DMS53 treated with DMSO at 0.1 percent for 48 hours (cell line): Measurements from ENCODE around the gene BRD4.

Experiments used
- DNase-seq: peaks from one replicate; lab custom pipeline; 2025; ENCODE audit not compliant: unreplicated experiment; lab: John Stamatoyannopoulos, UW

BRD4 gene

DNA sequence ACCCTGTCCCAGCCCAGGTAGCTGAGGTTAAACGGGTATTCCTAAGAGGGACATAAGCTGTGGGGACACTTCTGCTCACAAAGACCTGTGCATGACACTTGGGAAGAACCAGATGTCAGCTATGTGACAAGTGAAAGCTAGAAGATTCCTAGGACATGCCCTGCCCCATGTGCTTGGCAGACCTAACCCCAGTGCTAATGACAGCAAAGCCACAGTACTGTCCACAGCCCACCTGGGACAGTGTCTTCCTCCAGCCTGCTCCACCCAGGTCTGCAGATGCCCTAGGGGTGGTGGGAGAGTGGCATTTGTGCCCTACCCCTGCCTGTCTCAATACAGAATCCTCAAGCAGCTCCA is 81.7 kb downstream of the BRD4 start:
- no peak for DNase-seq

DNA sequence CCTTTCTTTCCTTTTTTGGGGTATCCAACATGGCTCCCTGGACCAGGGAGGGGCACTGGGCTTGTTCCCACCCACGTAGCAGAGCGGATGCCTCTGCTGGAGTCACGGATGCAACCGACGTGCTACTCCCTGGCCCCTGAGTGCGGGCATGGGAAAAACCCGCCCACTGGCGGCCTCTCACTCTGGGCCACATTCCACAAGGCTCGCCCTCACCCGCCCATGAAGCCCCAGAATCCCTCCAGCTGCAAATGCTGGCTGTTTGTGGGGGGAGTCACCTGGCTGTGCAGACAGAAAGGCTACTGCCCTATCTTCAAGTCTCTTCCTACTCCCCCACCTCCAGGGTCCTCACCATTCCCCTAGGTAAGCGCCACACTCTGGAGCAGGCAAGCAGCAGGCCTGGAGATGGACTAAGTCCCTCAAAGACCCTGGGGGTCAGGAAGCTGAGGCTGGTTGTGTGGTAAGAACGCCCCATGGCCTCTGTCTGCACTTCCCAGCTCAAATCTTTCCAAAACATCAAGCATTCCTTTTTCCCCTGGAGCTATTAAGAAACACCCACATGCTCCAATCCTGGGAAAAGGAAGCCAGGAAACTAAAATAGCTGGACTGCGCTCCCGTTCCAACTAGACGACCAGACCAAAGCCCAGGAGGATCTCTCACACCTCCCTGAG is 82.2 kb downstream of the BRD4 start:
- no peak for DNase-seq

DNA sequence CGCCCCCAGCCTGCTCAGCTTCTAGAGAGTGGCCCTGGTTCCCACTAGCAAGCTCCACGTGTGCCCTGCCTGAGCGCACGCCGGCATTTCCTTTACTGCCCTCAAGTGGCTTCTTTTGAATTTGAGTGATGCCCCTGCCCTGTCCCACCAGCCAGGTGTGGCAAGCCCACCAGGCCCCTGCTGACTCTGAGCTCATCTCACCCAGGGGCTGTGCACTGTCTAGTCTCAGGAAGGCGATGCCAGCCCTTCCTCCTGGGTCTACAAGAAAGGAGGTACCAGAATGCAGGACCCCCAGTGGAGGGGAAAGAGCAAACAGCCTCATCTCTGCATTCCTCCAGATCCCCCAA is 82.8 kb downstream of the BRD4 start:
- no peak for DNase-seq

DNA sequence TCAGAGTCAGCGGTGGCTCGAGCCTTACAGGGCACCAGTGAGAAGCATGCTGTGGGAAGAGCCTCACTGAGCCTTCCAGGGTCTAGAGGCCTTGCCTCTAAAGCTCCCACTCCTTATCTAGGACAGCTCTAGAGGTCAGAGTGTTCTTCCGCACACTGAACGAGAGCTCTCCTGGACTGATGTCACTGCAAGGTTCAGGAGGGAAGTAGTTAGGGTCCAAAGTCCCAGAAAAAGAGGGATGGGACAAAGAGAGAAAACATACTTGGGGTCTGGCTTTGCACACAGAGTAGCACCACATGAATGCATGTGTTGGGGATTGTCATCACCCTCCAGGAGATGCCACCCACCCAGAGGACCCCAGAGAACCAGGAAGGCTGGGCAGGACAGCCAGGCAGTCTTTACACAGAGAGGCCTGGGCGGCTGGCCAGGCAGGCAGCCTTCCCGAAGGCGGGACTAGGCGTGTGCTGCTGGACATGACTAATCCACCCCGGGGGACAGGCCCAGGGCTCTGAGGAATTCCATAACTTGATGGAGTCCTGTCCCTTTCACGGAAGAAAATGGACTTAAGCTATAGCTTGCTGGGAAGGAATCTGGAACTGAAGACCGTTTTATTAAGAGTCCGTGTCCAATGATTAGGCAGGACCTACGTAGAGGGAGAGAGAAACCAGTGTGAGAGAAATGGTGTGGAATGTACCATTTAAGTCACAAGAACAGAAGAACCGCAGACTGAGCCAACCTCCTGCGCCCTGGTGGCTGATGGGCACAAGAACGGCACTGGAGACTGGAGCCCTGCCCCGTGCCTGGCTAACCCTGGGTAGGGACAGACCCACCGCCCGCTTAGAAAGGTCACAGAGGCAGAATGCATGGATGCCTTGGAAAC is 83.5 kb downstream of the BRD4 start:
- DNase-seq, result no peak

DNA sequence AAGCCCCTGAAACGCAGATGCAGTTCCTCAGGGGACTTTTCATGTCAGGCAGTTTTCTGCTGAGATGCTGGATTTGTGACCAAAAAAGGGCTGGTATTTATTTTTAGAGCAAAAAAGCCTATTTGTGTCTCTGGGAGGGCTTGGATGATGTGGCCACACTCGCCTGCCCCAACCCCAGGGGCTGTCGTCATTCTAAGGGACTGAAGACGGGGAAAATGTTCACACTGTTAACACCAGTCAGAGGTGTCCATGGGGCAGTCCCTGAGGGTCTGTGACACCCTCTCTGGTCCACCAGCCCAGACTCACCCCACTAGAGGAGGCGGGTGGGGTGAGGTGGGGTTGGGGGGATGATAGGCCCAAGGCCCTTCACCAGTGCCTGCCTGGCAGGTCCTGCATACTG is 84.2 kb downstream of the BRD4 start:
- no peak for DNase-seq

DNA sequence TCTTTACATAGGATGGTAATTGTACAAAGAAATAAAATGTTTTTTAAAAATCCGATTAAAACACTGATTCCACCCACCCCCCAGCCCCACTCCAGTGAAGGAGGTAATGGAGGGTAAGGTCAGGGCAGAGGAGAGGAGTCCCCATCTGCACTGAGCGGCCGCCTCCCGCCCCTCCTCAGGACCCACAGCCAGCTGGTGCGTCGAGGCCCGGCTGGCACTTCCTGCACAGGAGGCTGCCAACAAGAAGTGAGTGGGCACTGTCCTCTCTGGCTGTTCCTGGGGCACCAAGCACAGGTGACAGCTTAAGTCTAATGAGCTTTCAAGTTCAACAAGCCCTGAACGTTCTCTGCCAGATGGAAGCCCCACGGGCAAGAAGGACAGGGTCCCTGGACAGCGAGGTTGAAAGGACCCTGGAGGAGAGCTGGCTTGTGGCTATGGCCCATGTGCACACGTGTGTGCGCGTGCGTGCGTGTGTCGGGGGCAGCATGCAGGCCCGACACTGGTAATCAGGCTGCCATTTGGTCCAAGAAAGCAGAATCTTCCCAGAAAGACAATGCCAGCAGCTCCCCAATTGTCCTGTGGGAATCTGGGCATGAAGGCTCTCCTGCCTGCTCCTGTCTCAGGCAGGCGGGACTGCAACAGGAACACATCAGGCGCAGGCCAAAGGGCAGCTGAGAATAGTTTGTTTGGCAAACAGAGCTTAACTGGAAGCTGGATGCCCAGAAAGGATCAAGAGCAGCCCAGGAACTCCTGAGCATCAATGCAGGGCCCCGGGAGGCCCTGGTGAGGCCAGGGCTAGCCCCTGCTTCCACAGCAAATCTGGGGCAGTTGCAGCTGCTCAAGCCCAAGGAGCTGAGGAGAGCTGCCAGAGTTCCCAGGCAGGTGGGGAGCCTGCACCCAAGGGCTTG is 85.0 kb downstream of the BRD4 start:
- no peak for DNase-seq

DNA sequence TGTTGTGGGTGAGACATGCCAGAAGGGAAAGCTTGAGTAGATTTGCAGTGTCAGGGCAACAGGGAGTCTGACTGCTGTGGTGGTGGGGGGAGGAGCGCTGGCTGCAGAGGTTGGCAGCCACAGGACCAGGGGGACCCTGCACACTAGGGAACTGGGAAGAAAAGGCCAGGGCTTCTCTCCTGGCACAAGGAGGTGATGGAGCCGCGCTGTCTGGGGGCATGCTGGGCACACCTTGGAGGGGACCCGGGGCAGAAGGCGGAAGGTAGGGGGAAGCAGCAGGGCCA is 86.2 kb downstream of the BRD4 start:
- no peak for DNase-seq

DNA sequence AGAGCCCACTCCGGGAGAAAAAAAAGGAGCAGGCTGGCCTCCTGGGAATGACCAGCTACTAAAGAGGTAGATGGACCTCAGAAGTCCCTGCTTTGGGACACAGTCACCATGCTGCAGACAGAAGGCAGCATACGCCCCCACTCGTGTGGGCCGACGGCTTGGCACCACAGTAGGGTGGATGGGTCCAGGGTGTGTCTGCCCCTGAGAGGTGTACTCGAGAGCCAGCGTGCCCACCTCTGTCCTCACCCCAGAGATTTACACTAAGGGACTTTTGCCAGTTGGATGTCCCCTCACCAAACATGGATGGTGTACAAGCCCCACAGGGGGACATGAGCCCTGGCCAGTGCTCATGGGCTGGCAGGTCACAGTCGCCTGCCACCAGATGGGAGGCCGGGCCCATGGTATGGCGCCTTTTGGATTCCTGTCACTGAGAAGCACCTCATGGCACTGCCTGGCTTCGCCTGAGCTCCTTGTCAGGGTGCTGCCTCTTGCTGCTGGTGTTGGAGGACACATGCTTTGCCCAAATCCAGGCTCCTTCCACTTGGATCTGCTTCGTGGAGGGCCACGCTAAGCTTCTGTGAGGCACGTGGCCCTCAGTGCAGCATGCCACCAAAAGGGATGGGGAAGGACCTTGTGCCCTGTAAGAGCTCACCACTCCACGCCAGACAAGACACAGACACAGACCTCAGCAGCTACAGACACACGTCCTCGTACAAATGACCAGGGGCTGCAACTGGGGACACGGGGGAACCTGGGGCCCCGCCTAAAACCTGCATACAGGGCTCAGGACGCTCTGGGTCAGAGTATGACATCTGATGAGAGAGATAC is 86.8 kb downstream of the BRD4 start:
- no peak for DNase-seq

DNA sequence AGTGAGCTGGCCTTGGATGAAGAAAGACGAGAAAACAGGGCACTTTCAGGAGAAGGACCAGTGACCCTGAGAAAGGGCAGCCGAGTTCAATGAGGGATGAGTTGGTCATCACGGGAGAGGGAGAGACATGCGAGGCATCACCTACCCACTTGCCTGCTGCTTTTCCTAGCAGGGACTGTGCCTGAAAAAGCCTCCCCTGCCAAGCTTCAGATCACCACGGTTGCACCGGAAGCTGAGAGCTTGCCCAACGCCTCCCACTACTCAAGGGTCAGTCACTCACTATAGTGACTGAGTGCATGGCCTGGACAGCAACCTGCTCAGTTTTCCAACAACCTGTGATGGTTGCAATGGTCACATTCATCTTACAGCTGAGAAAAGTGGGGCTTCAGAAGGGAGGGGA is 87.5 kb downstream of the BRD4 start:
- no peak for DNase-seq

DNA sequence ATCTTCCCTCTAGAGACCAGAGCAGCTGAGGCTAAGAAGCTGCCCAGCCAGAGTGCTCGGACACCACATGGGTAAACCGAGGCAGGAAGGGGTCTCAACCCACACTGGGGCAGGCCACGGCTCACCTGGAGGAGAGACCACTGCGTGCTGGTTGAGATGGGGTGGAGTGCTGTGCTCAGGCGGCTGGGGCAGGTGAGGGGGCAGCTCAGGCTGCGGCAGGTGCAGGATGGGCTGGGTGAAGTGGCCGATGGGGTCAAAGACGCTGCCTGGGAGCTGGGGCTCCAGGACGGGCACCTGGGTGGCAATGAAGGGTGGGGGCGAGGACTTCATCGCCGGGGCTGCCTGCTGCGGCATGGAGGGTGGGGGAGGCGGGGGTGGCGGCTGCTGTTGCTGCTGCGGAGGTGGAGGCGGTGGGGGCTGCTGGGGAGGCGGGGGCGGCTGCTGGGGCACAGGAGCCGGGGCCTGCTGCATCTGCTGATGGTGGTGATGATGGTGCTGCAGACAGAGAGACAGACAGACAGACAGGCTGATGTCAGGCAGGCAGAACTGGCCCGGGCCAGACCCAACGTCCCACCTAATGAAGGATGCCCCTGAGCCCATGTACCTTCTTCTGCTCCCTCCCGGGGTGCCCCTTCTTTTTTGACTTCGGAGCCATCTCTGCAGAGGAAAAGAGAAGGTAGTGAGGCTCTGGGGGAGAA is 88.1 kb downstream of the BRD4 start:
- DNase-seq, result no peak

DNA sequence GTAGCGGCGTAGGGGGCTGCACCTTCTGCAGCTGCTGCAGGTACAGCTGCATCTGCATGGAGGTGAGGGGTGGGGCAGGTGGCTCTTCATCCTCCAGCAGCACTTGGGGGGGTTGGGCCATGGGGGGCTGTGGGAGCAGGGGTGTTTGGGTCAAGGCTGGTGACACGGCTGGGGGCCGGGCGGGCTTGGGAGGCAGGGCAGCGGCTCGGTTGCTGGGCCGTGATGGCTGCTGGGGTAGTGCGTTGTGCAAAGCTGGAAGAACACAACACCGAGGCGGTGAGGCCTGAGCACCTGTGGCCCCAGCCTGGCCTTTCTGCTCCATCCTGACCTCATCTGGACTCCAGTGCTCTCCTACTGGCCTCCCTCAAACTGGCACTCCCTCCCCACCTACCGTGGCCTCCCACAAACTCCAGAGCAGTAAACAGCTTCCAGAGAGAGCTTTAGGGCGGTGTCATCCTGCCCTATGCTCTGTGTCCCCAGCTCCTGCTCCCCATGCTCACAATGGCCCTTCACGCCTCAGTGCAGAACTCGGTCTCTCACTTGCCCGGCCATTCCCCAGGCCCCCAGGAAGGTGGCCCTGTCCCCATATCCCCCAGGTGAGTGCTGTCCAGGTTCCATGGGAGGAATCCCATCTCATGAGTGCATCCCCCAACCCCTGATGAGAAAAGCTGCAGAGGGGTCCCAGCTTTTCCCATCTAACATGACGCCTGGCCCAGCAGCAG is 88.9 kb downstream of the BRD4 start:
- no peak for DNase-seq

DNA sequence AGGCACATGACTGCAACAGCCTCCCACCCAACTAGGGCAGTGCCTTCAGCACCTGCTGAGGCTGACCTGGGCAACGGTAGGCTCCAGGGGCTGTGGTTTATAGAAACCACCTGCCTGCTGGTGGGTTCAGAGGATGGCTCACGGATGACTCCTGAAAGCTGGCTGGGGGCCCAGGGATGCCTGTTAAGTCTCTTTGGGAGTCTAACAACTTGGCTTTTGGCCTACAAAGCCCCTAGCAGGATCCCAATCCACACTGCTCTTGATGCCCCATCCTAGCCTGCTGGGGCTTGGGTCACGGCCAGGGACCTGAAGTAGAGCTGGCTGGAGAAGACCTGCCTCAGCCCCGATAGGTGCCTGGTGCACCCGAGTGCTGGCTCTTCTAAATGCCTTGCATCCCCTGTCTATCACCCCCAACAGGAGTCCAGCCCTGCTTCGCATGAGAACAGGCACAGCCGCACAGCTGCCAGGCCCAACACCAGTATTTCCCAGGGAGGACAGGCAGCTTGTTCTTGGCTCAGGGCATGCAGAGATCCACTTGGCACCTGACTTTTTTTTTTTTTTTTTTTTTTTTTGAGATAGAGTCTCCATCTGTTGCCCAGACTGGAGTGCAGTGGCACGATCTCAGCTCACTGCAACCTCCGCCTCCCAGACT is 91.0 kb downstream of the BRD4 start:
- no peak for DNase-seq

DNA sequence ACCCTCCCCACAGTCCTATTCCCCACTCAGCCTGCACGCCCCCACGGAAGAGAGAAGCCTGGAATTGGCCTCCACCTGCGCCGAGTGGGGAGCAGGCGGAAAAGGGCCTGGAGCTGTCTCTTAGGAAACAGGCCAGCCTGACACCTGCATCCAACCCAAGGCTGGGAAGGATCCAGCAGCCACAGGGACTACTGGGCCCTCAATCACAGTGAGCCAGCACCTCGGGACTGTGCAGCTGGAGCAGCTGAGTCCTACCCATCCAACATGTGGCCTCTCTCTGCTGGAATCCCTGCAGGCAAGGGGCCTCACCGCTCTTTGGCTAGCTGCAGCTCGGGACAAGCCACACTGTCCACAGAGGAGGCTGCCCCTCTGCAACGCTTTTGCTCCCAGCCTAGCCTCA is 91.8 kb downstream of the BRD4 start:
- DNase-seq, result no peak

DNA sequence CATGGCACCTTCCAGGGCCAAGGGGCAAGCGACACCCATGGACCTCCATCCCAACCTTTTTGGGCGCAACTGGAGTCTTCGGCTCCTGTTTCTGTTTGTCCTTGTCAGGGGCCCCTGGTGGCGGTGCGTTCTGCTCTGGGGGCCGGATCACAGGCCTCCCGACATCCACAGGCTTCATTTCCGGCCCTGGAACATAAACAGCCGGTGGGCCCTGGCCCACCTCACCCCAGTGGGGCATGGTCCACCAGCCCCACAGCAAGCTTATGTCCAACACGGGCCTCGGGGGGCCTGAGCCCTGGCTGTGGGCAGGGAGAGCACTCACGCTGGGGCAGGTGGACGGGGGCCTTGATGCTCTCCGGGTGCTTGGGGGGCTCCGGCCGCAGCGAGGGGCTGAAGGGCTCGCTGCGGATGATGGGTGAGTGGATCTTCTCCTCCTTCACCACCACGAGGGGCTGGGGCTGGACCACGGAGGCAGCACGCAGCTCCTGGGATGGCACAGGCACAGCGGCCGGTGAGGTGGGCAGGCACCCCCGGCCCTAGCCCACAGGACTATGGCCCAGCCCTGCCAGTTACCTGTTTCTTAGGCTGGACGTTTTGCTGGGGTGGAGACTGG is 92.9 kb downstream of the BRD4 start:
- no peak for DNase-seq

DNA sequence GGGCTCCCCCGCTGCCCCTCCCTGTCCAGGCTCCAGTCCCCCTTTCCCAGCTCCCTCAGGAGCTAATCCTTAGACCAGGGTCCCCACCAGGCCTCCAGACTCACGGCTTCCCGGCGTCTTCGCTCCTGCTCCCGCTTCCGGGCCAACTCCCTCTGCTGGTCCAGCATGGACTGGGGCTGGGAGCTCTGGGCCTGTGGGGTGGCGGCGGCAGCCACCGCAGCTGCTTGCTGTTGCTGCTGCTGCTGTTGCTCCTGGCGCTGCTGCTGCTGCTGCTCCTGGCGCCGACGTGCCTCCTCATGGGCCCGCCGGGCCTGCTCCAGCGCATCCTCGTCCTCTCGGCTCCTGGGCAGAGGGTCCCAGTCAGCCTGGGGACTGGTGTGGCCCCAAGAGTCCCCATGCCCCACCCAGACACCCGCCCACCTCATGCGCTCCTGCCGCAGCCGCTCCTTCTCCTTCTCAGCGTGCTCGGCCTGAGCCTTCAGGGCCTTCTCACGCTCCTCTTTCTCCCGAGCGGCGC is 93.6 kb downstream of the BRD4 start:
- DNase-seq, result no peak

DNA sequence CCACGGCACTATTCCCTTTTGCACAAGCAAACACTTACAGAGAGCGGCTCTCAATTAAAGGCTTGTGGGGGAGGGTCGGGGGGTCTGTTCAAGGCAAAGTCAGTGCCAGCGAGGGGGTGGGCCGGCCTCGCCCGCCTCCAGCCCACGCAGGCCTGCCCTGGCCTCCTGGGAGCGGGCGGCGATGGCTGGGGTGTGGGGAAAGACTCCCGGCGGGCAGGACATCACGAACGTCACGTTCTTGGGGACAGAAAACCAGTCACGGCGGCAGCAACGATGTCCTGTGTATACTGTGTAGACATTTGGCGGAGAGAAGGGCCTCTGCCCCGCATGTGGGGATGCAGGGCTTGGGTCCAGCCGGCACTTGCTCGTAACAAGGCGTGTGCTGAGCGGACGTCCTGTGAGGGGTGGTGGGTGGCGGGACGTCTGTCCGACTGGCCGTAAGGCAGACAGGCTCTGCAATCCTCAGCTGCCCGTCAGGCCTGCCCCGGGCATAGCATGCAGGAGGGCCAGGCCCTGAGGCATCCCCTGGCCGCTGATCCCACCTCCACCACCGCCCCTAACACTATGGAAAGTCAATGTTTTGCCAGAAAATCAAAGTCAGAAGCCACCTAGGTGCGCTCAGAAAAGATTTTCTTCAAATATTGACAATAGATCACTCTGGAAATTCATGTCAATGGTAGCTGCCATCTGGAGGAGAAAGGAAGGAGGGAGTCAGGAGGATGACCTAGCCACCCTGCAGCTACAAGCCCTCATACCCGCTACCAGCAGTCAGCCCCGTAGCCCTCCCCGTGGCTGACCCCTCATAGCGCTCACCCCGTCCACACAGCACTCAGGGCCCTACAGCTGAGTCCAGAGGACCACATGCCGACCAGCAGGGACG is 94.3 kb downstream of the BRD4 start:
- DNase-seq, result no peak

DNA sequence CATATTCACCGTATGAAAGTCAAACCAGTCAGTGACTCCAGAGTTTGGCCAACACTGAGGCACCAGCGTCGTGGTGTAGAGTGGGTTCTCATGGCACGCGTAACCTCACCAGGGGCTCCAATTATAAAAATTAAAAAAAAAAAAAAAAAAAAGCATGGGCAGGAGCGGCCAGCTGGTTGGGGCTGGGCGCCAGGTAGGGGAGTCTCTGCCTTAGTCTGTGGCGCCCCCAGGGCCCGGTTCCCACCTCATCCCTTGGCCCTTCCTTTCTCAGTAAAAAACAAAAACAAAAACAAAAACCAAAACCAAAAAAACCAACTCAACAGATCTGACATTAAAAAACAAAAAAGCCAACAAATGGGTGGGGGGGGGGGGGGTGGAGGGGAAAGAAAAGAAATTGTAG is 95.5 kb downstream of the BRD4 start:
- no peak for DNase-seq

DNA sequence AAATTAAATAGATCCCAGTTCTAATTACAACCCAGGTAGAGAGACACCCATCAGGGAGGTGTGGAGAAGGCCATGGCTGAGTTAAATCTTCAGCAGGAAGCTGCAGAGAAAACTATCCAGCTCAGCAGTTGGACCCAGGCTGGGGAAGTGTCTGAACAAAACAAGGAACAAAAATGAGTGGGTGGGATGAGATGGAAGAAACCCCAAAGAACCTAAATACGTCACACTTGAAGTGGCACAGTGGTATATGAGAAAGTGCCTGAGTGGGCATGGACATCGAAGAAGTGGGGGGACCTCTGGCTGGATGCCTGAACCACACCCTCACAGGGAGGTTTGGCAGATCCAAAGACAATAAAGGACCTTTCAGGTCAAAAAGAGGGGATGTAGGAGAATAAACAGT is 96.6 kb downstream of the BRD4 start:
- DNase-seq, result no peak
